Smooth muscle cell (in vitro differentiated cells): ENCODE results near the gene COL25A1. TPM values are rescaled to one million over a fixed set of nuclear protein-coding genes. Genes with fewer than 3 reads are reported as not detected.

ENCODE experiments used
- DNase-seq: peaks from one replicate; lab custom pipeline; 2025; ENCODE audit not compliant: unreplicated experiment; lab: John Stamatoyannopoulos, UW
- H2AFZ ChIP-seq: fragments of 200-600 bp; sonication (generic); 2 replicates; pipeline ENCODE4 v1.6.0; 2016; ENCODE audit warnings: antibody characterized with exemption, low read depth, mild to moderate bottlenecking
- H3F3A ChIP-seq: fragments of 200-600 bp; sonication (generic); 2 replicates; pipeline ENCODE4 v1.6.0; 2017; ENCODE audit warnings: antibody characterized with exemption, low read depth
- H3K27ac ChIP-seq: fragments of 200-600 bp; sonication (generic); 2 replicates; pipeline ENCODE4 v1.5.1; 2016; ENCODE audit warnings: low read depth, mild to moderate bottlenecking
- H3K27me3 ChIP-seq: fragments of 200-600 bp; sonication (generic); 2 replicates; pipeline ENCODE4 v1.6.1; 2016; ENCODE audit warnings: low read depth, mild to moderate bottlenecking
- H3K36me3 ChIP-seq: fragments of 200-600 bp; sonication (generic); 2 replicates; pipeline ENCODE4 v1.5.1; 2016; ENCODE audit warnings: low read depth
- H3K4me1 ChIP-seq: fragments of 200-600 bp; sonication (generic); 2 replicates; pipeline ENCODE4 v1.5.1; 2016; ENCODE audit warnings: low read depth
- H3K4me2 ChIP-seq: fragments of 200-600 bp; sonication (generic); 2 replicates; pipeline ENCODE4 v1.6.0; 2016; ENCODE audit warnings: mild to moderate bottlenecking
- H3K4me3 ChIP-seq: fragments of 200-600 bp; sonication (generic); 2 replicates; pipeline ENCODE4 v1.5.1; 2016; ENCODE audit warnings: mild to moderate bottlenecking
- H3K79me2 ChIP-seq: fragments of 200-600 bp; sonication (generic); 2 replicates; pipeline ENCODE4 v1.6.0; 2016; ENCODE audit warnings: low read depth, mild to moderate bottlenecking
- H3K9ac ChIP-seq: fragments of 200-600 bp; sonication (generic); 2 replicates; pipeline ENCODE4 v1.6.0; 2016; ENCODE audit warnings: low read depth
- H3K9me3 ChIP-seq: fragments of 200-600 bp; sonication (generic); replicated peaks from 2 replicates; pipeline ENCODE4 v1.5.1; 2016; ENCODE audit warnings: low read depth
- H4K20me1 ChIP-seq: fragments of 200-600 bp; sonication (generic); 2 replicates; pipeline ENCODE4 v1.6.0; 2016; ENCODE audit warnings: low read depth
- WGBS: methylation state at CpG from one replicate; pipeline ENCODE4 v1.1.7; 2016; ENCODE audit warnings: low lambda C conversion rate; 5-methylcytosine and 5-hydroxymethylcytosine counted together
- polyA plus RNA-seq: library from polyadenylated mRNA; unstranded; fragments of >200 nt; fragmentation: Nextera tagmentation; extraction: Ambion mirVana; gene quantifications from 2 replicates; pipeline ENCODE4 v1.2.1, GENCODE V29; 2016
- total RNA-seq: library from RNA; depleted of rRNA; stranded (reverse); fragments of >200 nt; gene quantifications from 2 replicates; pipeline ENCODE4 v1.2.3, GENCODE V29; 2014
- TF ChIP-seq, protein P1 (sequence below): fragments of 200-600 bp; sonication (generic); IDR thresholded peaks from 2 replicates; pipeline ENCODE4 v1.5.1; 2017; ENCODE audit warnings: borderline replicate concordance, mild to moderate bottlenecking, antibody characterized with exemption; ENCODE audit not compliant: insufficient read depth, poor library complexity, severe bottlenecking

The COL25A1 gene
- total and polyA plus RNA-seq, 2 experiments from 2014 or later, result 2.9 to 4.7 TPM

DNA sequence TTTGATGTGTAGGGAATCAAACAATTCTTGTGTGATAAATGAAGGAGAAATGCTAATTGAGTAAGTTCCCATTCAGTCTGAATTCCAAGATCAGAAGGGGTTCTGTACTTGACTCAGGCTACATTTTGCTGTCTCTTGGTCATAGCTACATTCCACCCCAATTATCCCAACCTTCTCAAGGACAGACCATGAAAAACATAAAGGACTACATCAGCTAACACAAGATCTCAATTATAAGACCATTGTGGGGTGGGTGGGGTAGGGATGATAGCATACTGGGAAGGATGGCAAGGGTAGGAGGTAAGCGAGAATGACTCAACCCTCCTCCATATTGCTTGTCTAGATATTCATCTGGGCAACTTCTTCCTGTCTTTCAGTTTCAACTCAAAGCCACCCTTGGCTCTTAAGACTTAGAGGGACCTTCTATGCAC lies 452.2 kb downstream of the COL25A1 start:
- Histone ChIP-seq H3K36me3 (no peaks in the 10 kb centered on the region), H3K27ac (peak overlapping the region; percentile 81), H3K4me2 (peak overlapping the region; percentile 25), H3K4me1 (no peaks in the 10 kb centered on the region), H3F3A (peaks cover 4% of the 10 kb centered on the region), H3K9me3 (no peaks in the 10 kb centered on the region), H3K9ac (no peak overlapping the region), H3K4me3 (no peak overlapping the region), H3K79me2 (no peaks in the 10 kb centered on the region), H3K27me3 (no peaks in the 10 kb centered on the region), H2AFZ (no peak overlapping the region), H4K20me1 (no peaks in the 10 kb centered on the region)
- WGBS, result 90% methylated on average over 1 of the region's 1 CpG
- DNase-seq, result no peak
- TF ChIP-seq, protein P1, sequence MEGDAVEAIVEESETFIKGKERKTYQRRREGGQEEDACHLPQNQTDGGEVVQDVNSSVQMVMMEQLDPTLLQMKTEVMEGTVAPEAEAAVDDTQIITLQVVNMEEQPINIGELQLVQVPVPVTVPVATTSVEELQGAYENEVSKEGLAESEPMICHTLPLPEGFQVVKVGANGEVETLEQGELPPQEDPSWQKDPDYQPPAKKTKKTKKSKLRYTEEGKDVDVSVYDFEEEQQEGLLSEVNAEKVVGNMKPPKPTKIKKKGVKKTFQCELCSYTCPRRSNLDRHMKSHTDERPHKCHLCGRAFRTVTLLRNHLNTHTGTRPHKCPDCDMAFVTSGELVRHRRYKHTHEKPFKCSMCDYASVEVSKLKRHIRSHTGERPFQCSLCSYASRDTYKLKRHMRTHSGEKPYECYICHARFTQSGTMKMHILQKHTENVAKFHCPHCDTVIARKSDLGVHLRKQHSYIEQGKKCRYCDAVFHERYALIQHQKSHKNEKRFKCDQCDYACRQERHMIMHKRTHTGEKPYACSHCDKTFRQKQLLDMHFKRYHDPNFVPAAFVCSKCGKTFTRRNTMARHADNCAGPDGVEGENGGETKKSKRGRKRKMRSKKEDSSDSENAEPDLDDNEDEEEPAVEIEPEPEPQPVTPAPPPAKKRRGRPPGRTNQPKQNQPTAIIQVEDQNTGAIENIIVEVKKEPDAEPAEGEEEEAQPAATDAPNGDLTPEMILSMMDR, result no peak

DNA sequence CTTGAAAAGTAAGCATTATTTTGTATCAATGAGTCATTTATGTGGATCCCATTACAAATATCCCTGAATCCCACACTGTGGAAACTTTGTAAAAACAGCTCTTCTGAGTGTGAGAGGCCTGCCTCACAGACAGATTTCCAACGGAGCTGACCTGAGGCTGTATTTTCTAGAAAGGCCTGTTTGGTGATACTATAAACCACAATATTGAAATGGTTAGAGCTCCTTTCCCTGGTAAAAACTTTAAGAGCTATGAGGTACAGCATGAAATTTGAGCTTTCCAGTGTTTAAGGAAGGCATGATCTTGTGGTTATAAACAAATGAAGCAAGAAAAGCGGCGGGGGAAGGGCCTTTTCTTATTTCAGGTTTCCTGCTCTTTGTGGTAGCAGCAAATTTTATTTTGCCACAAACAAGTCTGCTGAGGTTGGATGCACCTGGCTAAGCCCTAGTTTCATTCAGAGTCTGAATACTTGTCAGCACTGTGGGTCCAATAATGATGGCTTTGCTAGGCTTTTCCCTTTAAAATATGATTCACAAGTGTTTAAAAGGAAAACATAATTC lies 452.8 kb downstream of the COL25A1 start:
- 27% methylated on average over 3 of the region's 3 CpGs for WGBS
- DNase-seq, result no peak

DNA sequence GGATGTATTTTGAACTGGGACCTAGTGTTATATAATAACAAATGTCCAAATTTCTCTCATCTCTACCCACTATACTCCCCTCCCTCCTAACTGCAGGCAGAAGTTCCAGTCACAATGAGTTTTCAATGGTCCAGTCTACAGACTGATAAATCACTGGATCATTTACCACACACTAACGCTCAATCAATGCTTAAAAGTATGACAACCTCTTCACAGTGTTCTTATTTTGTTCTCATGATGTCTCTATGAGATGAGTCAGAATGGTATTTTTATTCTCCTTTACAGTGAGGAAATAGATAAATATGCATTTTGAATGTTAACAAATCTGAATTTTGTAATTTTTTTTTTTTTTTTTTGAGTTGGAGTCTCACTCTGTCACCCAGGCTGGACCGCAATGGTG lies 455.9 kb downstream of the COL25A1 start:
- no peaks in the 10 kb centered on the region for H4K20me1 ChIP-seq
- peaks cover 4% of the 10 kb centered on the region for H3F3A ChIP-seq
- WGBS, result 91% methylated on average over 2 of the region's 2 CpGs
- H3K4me1 ChIP-seq, result no peaks in the 10 kb centered on the region
- no peak overlapping the region for H3K9ac ChIP-seq
- DNase-seq, result no peak
- H3K4me3 ChIP-seq, result no peak overlapping the region
- TF ChIP-seq, protein P1, result no peak
- no peaks in the 10 kb centered on the region for H3K9me3 ChIP-seq
- H3K4me2 ChIP-seq, result no peak overlapping the region
- H3K27ac ChIP-seq, result no peak overlapping the region
- no peaks in the 10 kb centered on the region for H3K27me3 ChIP-seq
- H3K79me2 ChIP-seq, result no peaks in the 10 kb centered on the region
- H2AFZ ChIP-seq, result no peak overlapping the region
- H3K36me3 ChIP-seq, result no peaks in the 10 kb centered on the region

More for the DNA sequence above, 452.8 kb downstream of the COL25A1 start:
- Histone ChIP-seq H3K4me2 (peak overlapping the region; percentile 25), H3F3A (peaks cover 4% of the 10 kb centered on the region), H3K79me2 (no peaks in the 10 kb centered on the region), H3K4me1 (no peaks in the 10 kb centered on the region), H3K9me3 (no peaks in the 10 kb centered on the region), H3K4me3 (no peak overlapping the region), H3K9ac (peak overlapping the region; percentile 4), H4K20me1 (no peaks in the 10 kb centered on the region), H3K36me3 (no peaks in the 10 kb centered on the region), H2AFZ (no peak overlapping the region), H3K27ac (peak overlapping the region; percentile 81), H3K27me3 (no peaks in the 10 kb centered on the region)
- TF ChIP-seq, protein P1, result no peak

DNA sequence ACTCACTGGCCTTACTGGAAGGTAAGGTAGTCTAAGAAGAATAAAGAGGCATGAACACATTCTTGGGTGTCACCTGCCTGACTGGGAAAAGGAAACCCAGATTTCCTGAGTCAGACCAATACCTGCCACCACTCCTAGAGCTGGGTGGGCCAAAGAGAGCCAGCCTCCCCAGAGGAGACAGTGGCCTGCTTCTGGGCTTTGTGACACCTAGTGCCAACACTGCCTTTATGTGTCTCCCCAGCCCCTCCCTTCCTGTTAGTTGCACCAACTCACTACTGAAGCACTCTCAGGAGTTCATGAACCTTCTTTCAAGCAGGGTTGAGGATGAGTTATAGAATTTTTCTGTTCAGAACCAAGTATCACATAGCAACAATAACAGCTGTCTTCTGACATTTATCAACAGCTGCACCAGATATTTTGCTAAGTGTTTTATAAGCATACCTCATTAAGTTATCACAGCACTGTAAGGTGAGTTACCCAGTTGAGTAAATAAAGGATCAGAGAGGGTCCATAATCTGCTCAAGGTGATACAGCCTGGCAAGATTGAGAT lies 462.0 kb downstream of the COL25A1 start:
- no peaks in the 10 kb centered on the region for H4K20me1 ChIP-seq
- TF ChIP-seq, protein P1, result no peak
- no peak overlapping the region for H3K4me3 ChIP-seq

More for the DNA sequence above, 462.0 kb downstream of the COL25A1 start:
- Histone ChIP-seq H2AFZ (no peak overlapping the region), H3K4me2 (no peak overlapping the region), H3K36me3 (no peaks in the 10 kb centered on the region), H3K79me2 (no peaks in the 10 kb centered on the region), H3K9me3 (no peaks in the 10 kb centered on the region), H3K4me1 (no peaks in the 10 kb centered on the region), H3K9ac (no peak overlapping the region), H3K27me3 (no peaks in the 10 kb centered on the region), H3K27ac (no peak overlapping the region), H3F3A (no peaks in the 10 kb centered on the region)
- no peak for DNase-seq
